ENCODE results near the gene RETNLB. TPM values are rescaled to one million over a fixed set of nuclear protein-coding genes. Genes with fewer than 3 reads are reported as not detected.
A peak's percentile ranks its signal among the peaks of the same experiment; 100 is the strongest.

RETNLB gene, protein sequence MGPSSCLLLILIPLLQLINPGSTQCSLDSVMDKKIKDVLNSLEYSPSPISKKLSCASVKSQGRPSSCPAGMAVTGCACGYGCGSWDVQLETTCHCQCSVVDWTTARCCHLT
- total RNA-seq (2014; rRNA removed; shearing (Covaris generic)) = 0.16 and 2.2 TPM in 2 replicates

DNA sequence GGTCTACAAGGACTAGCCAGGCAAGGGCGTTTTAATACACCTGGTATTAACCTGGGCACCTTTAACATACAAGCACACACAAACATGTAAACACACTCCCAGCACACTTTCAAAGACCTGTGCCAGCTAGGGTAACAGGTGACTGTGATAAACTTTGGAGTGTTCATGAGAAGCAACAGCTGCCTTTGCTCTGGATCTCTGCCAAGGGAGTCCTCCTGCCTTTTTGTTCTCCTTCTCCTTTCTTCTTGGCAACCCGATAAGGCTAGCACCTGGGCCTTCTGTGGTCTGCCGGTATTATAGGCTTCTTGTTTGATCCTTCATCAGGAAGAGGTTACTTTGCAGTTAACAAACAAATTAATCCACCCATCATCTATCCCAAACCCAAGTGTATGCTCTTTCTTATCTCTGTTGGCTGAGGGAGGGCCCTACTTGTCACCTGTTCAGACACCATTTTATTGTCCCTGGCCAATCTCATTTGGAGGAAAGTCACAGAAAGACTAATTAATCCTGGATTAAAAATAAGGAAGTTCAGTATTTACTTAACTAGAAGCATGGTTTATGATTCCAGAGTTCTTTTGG is at the start of gene RETNLB:
Gene RETNLB (minus strand): TSS at position 7 of the 579 bp plus-strand sequence. CDS start 225 bp downstream, outside the sequence.
- peak; percentile 84 for DNase-seq (ENCODE audit: low spot score)

DNA sequence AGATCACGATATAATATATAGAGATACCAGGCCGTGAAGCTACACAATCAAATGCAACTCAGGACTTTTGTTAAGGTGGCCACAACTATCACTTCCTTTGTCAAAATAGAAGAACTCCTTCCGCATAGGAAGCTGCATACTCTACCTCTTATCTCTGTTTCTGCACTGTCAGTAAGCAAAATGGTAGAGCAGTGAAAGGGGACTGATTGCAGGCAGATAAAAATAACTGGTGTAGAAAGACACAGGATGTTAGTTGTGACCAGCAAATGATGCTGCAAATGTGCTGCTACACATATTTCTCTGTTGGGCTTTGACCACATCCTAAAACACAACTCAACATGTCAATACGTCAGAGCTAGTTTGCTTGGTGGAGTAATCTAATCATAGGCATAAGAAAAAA is 49.1 kb upstream of the RETNLB start:
- no peak for DNase-seq (ENCODE audit: low spot score)

DNA sequence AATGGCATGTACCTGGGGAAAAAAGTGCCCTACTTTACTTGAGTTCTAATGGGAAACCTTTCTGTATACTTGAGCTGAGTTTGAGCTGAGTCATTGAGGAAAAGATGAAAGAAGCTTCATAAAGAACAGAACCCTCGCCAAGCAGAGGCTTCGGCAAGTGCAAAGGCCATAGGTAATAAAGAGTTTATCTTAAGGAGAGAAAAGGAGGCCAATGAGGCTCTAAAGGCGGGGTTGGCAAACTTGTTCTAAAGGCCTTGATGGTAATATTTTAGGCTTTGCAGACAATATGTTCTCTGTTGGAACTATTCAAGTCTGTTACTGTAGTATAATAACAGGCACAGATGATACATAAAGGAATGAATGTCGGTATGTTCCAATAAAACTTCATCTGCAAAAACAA is 47.8 kb upstream of the RETNLB start:
- peak; percentile 28 for DNase-seq (ENCODE audit: low spot score)

DNA sequence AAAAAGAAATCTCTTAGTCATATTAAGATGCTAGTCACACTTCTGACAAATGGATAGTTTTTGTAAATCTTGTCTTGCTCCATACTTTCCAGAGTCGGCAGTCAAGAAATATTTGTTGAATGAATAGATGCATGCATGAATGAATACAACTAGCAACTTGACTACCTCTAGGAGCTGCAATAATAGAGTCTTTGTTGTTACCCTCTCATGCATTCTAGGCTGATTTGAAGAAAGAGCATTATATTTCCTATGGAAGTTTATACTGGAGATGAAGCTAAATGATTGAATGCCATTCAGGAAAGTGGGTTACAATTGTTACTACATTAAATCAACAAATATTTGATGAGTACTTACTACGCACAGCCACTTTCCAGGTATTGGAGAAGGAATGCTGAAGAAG is 47.2 kb upstream of the RETNLB start:
- DNase-seq (ENCODE audit: low spot score) = no peak

DNA sequence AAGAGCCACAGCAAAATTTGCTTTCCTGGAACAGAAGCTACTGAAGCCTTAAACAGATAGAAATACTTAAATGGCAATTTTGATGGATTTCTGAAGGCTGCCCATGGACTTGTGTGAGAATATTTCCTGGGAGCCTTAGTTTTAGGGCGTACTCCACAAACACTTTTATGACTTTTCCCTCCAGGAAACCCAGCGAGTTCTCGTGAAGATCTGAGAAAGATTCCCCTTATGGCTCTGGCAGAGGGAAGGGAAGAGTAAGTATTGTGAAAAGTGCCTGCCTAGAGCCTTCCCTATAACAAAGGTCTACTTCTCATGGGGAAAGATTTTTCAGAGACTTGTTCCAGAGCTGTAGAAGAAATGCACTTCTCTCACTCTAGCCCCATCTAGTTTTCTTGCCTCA is 34.3 kb upstream of the RETNLB start:
- no peak for DNase-seq (ENCODE audit: low spot score)

DNA sequence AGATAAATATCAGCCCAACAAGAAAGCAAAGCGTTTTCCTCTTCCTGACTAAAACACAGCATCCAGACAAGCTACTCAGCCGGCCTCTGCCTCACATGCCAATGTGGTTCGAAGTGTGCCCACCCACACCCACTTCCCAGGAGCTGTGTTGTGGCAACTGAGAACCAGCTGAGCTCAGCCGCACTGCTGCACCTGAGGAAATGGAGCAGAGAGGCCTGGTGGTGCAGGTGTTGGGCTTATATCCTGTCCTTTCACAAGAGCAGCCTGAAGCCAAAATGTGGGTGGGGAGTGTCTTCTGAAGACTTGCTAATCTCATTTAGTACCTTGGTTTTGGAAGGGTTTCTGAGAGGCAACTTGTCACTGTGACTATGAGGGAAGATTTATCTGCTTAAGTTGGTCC is 23.0 kb upstream of the RETNLB start:
- DNase-seq (ENCODE audit: low spot score) = no peak

DNA sequence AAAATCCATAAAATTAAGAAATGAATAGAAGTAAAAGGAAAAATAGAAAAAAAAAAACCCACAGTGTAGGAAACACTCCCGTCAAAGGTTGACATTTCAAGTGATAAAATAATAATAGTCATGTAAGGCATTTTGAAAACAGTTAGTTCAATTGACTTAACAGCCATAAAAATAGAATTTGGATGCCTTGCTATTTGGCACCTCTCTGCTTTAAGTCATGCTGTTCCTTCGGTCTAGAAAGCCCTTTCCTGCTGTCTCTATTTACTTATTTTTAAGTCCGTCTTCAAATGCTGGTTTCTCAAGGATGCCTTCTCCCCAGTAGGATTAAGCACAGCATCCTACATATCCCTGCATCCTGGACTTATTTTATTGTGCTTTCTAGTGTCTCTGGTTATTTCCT is 22.3 kb upstream of the RETNLB start:
- no peak for DNase-seq (ENCODE audit: low spot score)

DNA sequence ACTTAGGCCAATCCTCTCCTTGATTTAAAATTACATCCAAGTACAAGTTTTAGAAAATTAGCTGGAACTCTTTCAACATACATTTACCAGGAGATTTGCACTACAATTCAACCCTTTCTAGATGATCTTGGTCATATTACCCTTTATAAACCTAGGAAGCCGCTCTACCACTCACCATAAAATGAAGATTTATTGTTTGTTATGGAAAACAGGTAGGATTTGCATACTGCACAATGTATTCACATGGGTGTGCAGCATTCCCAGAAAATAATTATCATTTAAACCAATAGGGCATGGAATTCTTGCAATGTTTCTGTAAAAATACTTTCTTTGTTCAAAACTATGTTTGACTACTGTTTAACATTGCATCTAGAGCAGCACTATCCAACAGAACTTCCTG is 18.4 kb upstream of the RETNLB start:
- no peak for DNase-seq (ENCODE audit: low spot score)

DNA sequence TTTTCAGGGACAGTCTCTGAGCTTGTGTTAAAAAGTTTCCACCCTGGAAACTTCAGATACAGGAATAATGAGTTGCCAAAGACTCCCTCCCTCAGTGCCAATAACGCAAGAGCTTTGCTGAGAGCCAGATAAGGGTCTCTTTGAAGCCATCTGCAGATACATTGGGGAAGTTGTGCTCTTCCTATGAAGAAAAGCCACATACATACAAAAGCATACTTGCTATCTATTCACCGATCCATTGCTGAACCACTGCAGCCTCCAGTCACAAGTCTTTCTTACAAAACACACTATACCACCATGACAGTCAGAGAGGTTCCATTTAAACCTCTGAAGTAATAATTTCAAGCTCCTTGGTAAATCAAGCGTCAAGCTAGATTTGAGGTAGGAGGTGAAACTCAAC is 10.0 kb upstream of the RETNLB start:
- no peak for DNase-seq (ENCODE audit: low spot score)

DNA sequence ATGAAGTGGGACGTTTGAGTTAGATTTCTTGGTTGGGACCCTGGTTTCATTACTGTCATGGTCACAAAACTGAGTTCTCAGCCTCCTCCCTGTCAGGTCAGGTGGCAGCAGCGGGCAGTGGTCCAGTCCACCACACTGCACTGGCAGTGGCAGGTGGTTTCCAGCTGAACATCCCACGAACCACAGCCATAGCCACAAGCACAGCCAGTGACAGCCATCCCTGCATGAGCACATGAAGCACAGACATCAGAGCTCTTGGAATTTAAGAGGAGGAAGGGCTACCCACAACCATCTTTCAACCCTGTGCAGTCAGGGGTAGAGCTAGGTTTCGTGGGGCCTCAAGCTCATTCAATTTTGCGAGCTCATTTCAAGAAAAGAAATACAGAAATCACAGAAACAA is 1.5 kb downstream of the RETNLB start:
- DNase-seq (ENCODE audit: low spot score) = no peak

DNA sequence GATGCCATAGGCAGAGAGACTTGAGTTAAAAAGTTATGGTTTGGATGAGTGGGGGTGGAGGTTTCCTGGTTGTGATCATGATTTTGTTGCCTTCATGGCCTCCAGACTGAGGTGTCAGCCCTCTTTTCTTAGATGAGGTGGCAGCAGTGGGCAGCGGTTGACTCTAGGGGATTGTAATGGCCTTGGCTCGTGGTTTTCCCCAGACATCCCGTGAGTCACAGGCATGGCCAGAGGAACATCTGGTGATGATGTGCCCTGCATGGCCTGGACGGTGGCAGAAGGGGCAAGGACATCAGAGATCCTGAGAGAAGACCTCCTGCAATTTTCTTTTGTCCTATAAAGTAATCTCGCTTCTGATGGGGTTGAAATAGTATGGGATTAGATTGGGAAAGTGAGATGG is 12.4 kb downstream of the RETNLB start:
- no peak for DNase-seq (ENCODE audit: low spot score)

DNA sequence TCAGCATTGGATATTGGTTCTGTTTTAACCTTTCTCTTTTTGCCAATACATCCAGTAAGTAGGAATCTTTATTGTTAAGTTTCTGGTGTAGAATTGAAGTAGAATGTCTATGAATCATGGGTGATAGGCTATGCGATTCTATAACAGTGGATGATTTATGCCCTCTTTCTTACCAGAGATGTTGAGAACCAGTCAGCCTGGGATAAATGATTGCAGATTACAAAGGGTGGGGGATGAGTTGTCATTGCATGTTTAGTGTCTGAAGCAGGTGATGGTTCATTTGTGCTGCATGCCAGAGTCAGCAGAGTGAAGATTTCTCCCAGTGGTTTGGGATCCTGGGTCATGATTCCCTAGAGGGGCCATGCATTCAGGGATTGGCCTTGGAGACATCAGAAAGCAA is 14.3 kb downstream of the RETNLB start:
- DNase-seq (ENCODE audit: low spot score) = no peak

DNA sequence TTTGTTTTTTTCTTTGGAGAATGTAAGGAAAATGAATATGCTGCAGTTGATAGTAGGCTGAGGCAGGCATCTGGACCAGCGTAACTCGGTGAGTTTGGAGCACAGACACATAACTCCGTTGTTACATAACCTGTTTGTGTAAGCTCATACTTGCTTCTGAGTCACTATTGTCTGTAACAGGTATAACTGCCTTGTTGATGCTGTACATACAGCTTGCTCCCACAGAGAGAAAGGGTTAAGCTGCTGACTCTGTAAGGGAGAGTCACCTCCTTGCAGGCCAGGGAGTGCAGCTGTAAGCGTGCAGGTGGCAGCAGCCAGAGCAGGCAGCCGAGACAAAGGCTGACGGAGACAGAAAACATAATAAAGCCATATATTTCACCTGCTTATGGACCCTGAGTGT is 20.4 kb downstream of the RETNLB start:
- DNase-seq (ENCODE audit: low spot score) = no peak

DNA sequence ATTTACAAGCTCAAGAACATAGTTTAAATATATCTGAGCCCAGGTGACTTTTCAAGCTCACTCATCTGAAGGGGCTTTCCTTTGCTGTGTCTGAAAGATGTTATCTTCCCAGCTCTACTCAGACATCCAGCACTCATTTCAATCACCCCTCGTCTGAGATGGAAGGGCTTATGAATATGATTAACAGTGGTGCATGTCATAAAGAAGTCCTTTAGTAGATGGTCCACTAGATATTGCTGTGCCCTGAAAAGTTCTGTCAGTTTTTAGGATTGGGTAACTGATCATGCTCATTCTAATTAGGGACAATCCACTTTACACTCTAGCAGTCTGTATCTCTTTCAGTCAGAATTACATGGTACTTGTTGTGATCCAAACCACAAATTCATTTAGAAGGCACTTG is 28.3 kb downstream of the RETNLB start:
- no peak for DNase-seq (ENCODE audit: low spot score)

DNA sequence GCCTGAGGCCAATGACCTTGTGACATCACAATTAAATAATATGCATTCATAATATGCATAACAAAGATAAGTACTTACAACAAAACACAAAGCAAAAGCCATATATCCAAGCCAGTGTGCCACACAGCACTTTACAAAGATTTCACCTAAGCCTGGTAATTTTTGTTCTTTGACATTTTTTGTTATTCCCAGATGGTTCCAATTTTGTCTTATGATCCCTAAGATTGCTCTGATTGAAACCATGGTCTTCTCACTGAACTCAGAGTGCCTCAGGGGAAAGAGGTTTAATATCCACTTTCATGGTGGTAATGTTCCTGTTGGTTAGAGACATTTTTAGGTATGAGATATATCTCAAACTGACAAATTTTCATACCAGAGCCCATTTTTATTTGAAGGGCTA is 29.1 kb downstream of the RETNLB start:
- no peak for DNase-seq (ENCODE audit: low spot score)

DNA sequence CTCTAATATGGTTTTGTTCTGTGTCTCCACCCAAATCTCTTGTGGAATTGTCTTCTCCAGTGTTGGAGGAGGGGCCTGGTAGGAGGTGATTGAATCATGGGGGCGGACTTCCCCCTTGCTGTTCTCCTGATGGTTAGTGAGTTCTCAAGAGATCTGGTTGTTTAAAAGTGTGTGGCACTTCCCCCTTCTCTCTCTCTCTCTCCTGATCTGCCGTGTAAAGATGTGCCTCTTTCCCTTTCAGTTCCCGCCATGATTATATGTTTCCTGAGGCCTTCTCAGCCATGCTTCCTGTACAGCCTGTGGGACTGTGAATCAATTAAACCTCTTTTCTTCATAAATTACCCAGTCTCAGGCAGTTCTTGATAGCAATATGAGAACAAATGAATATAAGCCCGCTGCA is 33.1 kb downstream of the RETNLB start:
- DNase-seq (ENCODE audit: low spot score) = no peak

DNA sequence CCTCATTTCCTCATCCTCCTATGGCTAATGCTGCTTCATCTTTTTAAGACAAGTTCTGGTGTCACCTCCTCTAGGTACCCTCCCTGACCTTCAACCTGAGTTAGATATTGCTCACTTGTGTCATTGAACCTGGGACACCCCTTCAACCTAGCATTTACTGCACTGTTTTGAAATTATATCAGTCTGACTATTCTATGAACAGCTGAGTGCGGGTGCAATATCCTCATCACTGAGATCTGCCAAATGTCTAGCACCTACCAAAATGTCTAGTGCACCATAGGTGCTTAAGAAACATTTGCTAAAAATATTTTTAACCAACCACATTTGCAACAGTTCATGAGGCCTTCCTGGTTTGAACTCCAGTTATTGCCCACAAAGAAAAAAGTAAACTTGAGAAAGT is 34.5 kb downstream of the RETNLB start:
- no peak for DNase-seq (ENCODE audit: low spot score)

DNA sequence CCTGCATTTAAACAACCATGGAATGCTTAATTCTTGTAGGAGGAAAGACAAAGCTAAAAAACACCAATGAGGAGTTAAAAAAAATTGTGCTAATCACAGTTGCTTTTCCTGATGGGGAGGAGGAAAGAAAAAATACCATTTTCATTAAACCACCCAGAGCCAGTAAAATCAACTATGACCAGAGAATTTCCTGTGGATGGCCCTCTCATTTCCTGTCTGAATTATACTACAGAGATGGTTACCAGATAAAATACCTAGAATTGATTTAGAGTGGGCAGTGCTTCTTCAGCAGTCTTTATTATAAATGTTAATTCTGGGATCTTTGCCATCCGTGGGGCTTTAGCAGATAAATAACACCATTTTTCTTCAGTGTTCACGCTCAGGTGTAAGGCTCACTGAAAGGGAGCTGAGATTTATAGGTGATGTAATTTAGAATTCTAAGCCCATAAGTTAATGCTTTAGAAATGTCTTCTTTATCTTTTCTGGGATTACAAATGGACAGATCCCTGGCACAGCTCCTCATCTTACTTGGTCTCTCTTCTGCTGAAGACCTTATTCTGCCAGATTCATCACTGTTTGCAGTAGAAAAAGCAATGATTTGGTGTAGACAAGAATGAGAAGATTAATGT is 37.9 kb downstream of the RETNLB start:
- DNase-seq (ENCODE audit: low spot score) = no peak

DNA sequence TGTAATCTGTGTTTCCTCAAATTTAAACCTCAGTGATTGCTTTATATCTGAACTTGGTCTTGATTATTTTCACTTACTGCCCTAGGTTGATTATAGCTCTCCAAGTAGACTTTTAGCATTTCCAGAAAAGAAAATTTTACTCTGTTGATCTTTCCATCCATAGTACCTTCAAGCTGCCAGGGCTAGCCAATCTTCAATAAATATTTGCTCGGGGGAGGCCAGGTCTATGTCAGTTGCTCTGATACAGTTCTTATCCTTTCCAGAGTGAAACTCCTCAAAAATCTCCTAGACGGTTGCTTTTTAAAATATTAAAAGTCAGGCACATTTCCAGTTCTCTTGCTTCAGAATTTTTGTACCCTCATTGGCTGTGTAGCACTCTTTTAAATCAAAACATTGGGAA is 38.8 kb downstream of the RETNLB start:
- no peak for DNase-seq (ENCODE audit: low spot score)

DNA sequence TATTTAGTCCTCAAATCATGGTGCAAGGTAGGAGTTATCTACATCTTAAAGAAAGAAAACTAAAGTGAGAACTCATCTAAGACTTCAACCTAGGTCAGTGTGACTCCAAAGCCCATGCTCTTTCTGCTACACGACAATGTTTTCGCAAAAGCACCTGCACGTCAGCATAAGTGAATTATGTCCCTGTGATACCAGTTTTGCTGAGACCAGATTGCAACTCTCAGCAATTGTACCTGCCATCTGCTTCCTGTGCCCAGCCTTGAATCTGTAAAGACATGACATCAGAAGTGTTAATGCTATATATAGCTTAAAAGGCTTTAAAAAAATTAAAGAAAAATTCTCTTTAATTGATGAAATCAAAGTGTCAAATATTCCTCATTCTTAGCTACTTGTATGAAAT is 43.4 kb downstream of the RETNLB start:
- DNase-seq (ENCODE audit: low spot score) = no peak

DNA sequence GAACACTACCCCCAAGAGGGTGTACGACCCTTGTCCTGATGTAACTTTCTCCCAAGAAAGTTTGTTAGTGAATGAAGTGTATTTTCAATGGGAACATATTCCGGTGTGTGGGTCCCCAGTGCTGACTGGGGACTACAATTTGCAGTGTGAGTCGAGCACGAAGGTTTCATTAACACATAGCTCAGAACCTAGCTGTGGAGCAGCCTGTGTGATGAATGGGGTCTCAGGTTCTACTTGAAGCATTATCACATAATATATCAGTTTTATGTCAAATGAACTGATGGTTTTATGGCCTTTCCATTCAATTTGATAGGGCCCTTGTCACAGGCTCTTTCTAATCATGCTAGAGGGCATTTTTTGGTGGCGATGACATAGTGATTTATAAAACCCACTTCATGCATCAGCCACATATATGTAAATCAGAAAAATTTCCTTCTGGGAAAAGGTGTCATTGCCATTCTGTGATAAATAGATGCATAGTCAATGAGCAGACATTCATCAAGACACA is 44.1 kb downstream of the RETNLB start:
- no peak for DNase-seq (ENCODE audit: low spot score)
